Activated CD8-positive, alpha-beta T cell treated with anti-CD3 and anti-CD28 coated beads for 36 hours (primary cell): ENCODE measurements around the gene LRBA. TPM values are rescaled to one million over a fixed set of nuclear protein-coding genes. Genes with fewer than 3 reads are reported as not detected.
"Not testable (repeated sequence)": the region's sequence is repeated elsewhere in the genome, so short reads cannot be mapped to it uniquely, and the experiment has no call there.

Experiments used
- ATAC-seq: fragments of 200-7000 bp; cut with Tn5 transposase; one replicate; pipeline ENCODE4 v1.10.0; 2021; ENCODE audit warnings: mild to moderate bottlenecking, moderate library complexity
- CTCF ChIA-PET: fragments of 350-600 bp; sonication (Branson Sonifier 250); formaldehyde crosslinking; loops from one replicate; lab custom pipeline; 2021; ENCODE audit warnings: antibody characterized with exemption; lab: Charles Lee
- POLR2A ChIA-PET: fragments of 350-600 bp; sonication (Branson Sonifier 250); formaldehyde crosslinking; loops from one replicate; lab custom pipeline; 2021; ENCODE audit warnings: antibody characterized with exemption; lab: Charles Lee
- DNase-seq: peaks from one replicate; pipeline ENCODE4 v3.0.0-alpha.2; 2020
- H3K27ac Mint-ChIP-seq: one replicate; pipeline ENCODE4 v1.8.0; 2021; ENCODE audit warnings: mild to moderate bottlenecking, mixed read lengths
- H3K27me3 Mint-ChIP-seq: one replicate; pipeline ENCODE4 v1.8.0; 2021; ENCODE audit warnings: mixed read lengths
- H3K36me3 Mint-ChIP-seq: one replicate; pipeline ENCODE4 v1.8.0; 2021; ENCODE audit warnings: low read depth, mixed read lengths
- H3K4me1 Mint-ChIP-seq: one replicate; pipeline ENCODE4 v1.8.0; 2021; ENCODE audit warnings: low read depth, mixed read lengths
- H3K4me3 Mint-ChIP-seq: one replicate; pipeline ENCODE4 v1.8.0; 2021; ENCODE audit warnings: mild to moderate bottlenecking, moderate library complexity, mixed read lengths
- H3K9me3 Mint-ChIP-seq: one replicate; pipeline ENCODE4 v1.8.0; 2021; ENCODE audit warnings: mixed read lengths
- CTCF ChIP-seq: fragments of 200-600 bp; IDR thresholded peaks from one replicate; pipeline ENCODE4 v1.8.0; 2022; ENCODE audit warnings: antibody characterized with exemption, mild to moderate bottlenecking
- intact Hi-C: fragments of 100-400 bp; cut with micrococcal nuclease; formaldehyde crosslinking; loops from one replicate; pipeline ENCODE4 v1.10.0; 2022
- total RNA-seq, 2 experiments: library from RNA; stranded (reverse); gene quantifications; one replicate each; pipeline ENCODE4 v1.2.3, GENCODE V29; 2021

LRBA gene
- total RNA-seq, 2 experiments from 2014 or later = 48.1 to 52.5 TPM

GRCh38 chr4:150662686-150663085 is 352.4 kb downstream of the LRBA start:
- H3K9me3 Mint-ChIP-seq = no peaks in the 10 kb centered on the region
- peaks cover 7% of the 10 kb centered on the region for H3K36me3 Mint-ChIP-seq
- no peaks in the 10 kb centered on the region for H3K27me3 Mint-ChIP-seq
- DNase-seq (no peak), ATAC-seq (no peak)
- ChIA-PET POLR2A (no interaction called here), CTCF (no interaction called here)
- no peak for TF ChIP-seq CTCF
- no peak overlapping the region for H3K4me3 Mint-ChIP-seq
- intact Hi-C loops = no loop called here
- no peak overlapping the region for H3K27ac Mint-ChIP-seq
- no peaks in the 10 kb centered on the region for H3K4me1 Mint-ChIP-seq

GRCh38 chr4:150661551-150661950 is 353.5 kb downstream of the LRBA start:
- POLR2A ChIA-PET, H3K4me1 Mint-ChIP-seq, H3K36me3 Mint-ChIP-seq, H3K27ac Mint-ChIP-seq, H3K9me3 Mint-ChIP-seq, H3K4me3 Mint-ChIP-seq, DNase-seq, intact Hi-C loops, ATAC-seq, H3K27me3 Mint-ChIP-seq: not testable (repeated sequence)
- CTCF ChIA-PET = interaction anchor here (0.9 to 1.3 kb wide), 2 partner anchors 158 to 296 kb away, joined by 3 read pairs; no protein-coding TSS in a partner anchor

- CTCF ChIA-PET, H3K4me3 Mint-ChIP-seq, DNase-seq, ATAC-seq, H3K9me3 Mint-ChIP-seq, H3K36me3 Mint-ChIP-seq, H3K27ac Mint-ChIP-seq, POLR2A ChIA-PET, H3K27me3 Mint-ChIP-seq, intact Hi-C loops, H3K4me1 Mint-ChIP-seq: not testable (repeated sequence)
Observed at GRCh38 chr4:150658258-150658657, 356.8 kb downstream of the LRBA start.

- ChIA-PET POLR2A (no interaction called here), CTCF (no interaction called here)
- H3K36me3 Mint-ChIP-seq = no peaks in the 10 kb centered on the region
- H3K4me1 Mint-ChIP-seq = no peaks in the 10 kb centered on the region
- TF ChIP-seq CTCF = no peak
- no peak overlapping the region for H3K27ac Mint-ChIP-seq
- no peak overlapping the region for H3K4me3 Mint-ChIP-seq
- intact Hi-C loops = no loop called here
- H3K27me3 Mint-ChIP-seq = no peaks in the 10 kb centered on the region
- DNase-seq (no peak), ATAC-seq (no peak)
- no peaks in the 10 kb centered on the region for H3K9me3 Mint-ChIP-seq
Observed at GRCh38 chr4:150656891-150657290, 358.2 kb downstream of the LRBA start.

- Mint-ChIP-seq H3K36me3 (no peaks in the 10 kb centered on the region), H3K27me3 (no peaks in the 10 kb centered on the region), H3K27ac (no peak overlapping the region), H3K4me1 (no peaks in the 10 kb centered on the region), H3K4me3 (no peak overlapping the region), H3K9me3 (no peaks in the 10 kb centered on the region)
- DNase-seq (no peak), ATAC-seq (no peak)
- CTCF ChIA-PET = no interaction called here
- intact Hi-C loops = no loop called here
- POLR2A ChIA-PET = no interaction called here
- TF ChIP-seq CTCF = no peak
Observed at GRCh38 chr4:150650751-150651150, 364.3 kb downstream of the LRBA start.

- CTCF ChIA-PET = no interaction called here
- no peaks in the 10 kb centered on the region for H3K9me3 Mint-ChIP-seq
- intact Hi-C loops = no loop called here
- DNase-seq (no peak), ATAC-seq (no peak)
- no peak overlapping the region for H3K4me3 Mint-ChIP-seq
- no peaks in the 10 kb centered on the region for H3K27me3 Mint-ChIP-seq
- TF ChIP-seq CTCF = no peak
- no peaks in the 10 kb centered on the region for H3K4me1 Mint-ChIP-seq
- no peak overlapping the region for H3K27ac Mint-ChIP-seq
- POLR2A ChIA-PET = no interaction called here
- H3K36me3 Mint-ChIP-seq = peaks cover 2% of the 10 kb centered on the region
Observed at GRCh38 chr4:150648123-150648522, 367.0 kb downstream of the LRBA start.
